Esophagus muscularis mucosa (tissue), 4 donors: ENCODE data around the gene CHMP2B. TPM values are rescaled to one million over a fixed set of nuclear protein-coding genes. Genes with fewer than 3 reads are reported as not detected.

ENCODE experiments used
- DNase-seq: peaks from one replicate; pipeline ENCODE4 v3.0.0-alpha.2; 2017; ENCODE audit errors: extremely low spot score
- H3K27ac ChIP-seq, 4 donors: fragments of 200-600 bp; sonication (generic); replicated peaks in 1 of 4; 1 replicate in 3 of 4; 2 replicates in 1 of 4; pipeline ENCODE4 v1.5.1; 2016 to 2019; ENCODE audit warnings: mild to moderate bottlenecking in 1 of 4
- H3K27me3 ChIP-seq, 4 donors: fragments of 200-600 bp; sonication (generic); one replicate each; pipeline versions ENCODE4 v1.5.1 to v1.6.0; 2016 to 2019
- H3K36me3 ChIP-seq, 4 donors: fragments of 200-600 bp; sonication (generic); one replicate each; pipeline ENCODE4 v1.5.1; 2016 to 2019
- H3K4me1 ChIP-seq, 4 donors: fragments of 200-600 bp; sonication (generic); one replicate each; pipeline ENCODE4 v1.5.1; 2016 to 2019
- H3K4me3 ChIP-seq, 4 donors: fragments of 200-600 bp; sonication (generic); 1 replicate in 2 of 4; 2 replicates in 2 of 4; pipeline ENCODE4 v1.5.1; 2016 to 2019; ENCODE audit warnings: mild to moderate bottlenecking in 4 of 4, moderate library complexity in 1 of 4
- H3K9me3 ChIP-seq, 4 donors: fragments of 200-600 bp; sonication (generic); 1 replicate in 3 of 4; 2 replicates in 1 of 4; pipeline ENCODE4 v1.5.1; 2016 to 2019
- CTCF ChIP-seq, 3 experiments: fragments of 200-600 bp in 2 of 3; fragments of 450-650 bp in 1 of 3; sonication (generic) in 2 of 3; IDR thresholded peaks; one replicate each; pipeline ENCODE4 v1.5.1; 2017 to 2019; ENCODE audit warnings: antibody characterized with exemption in 3 of 3, mild to moderate bottlenecking in 2 of 3, moderate library complexity in 1 of 3
- EP300 ChIP-seq: sonication (generic); formaldehyde crosslinking; IDR thresholded peaks from one replicate; pipeline ENCODE4 v1.6.1; 2017; ENCODE audit warnings: antibody characterized with exemption
- POLR2A ChIP-seq: fragments of 450-650 bp; IDR thresholded peaks from one replicate; pipeline ENCODE4 v1.6.1; 2017; ENCODE audit warnings: antibody characterized with exemption, moderate library complexity, mild to moderate bottlenecking, low read depth
- POLR2AphosphoS5 ChIP-seq, 2 donors: sonication (generic); formaldehyde crosslinking; IDR thresholded peaks; one replicate each; pipeline ENCODE4 v1.6.1; 2017; ENCODE audit warnings: antibody characterized with exemption in 2 of 2
- WGBS: methylation state at CpG from one replicate; pipeline ENCODE4 v1.1.5; 2018; 5-methylcytosine and 5-hydroxymethylcytosine counted together
- intact Hi-C: fragments of 100-400 bp; cut with DNase I; formaldehyde crosslinking; loops from one replicate; pipeline ENCODE4 v1.15.1; 2023
- total RNA-seq, 4 donors: library from RNA; depleted of rRNA; stranded (reverse); fragments of >200 nt; gene quantifications; one replicate each; pipeline versions ENCODE4 v1.1.0 to v1.2.1, GENCODE V29; 2016

CHMP2B gene
- total RNA-seq, 4 donors from 2014 or later: 32.6 to 50.1 (median 44.9) TPM

DNA sequence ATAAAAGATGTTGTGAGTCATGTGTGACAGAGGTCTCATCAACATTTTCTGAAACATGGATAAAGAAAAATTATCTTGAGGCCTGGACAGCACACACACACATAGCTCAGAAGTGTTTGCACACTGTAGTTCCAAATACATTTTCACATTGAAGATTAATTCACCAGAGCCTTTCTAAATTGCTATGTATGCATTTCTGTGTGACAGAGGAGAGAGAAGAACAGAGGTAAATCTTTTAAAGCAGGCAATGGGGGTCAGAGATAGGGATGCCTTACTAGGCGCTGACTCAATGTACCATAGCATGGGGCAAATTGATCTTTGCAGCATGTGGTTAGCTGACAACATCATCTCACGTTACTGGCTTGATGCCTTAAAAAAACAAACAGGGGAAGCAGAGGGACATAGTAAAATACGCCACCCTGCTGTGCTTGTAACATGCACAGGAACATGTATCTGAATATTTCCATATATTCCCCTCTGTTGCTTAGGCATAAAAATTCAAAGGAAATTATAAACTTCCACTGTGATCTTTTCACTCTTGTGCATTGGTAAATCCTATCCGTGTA is 41.6 kb downstream of the CHMP2B start:
- H3K27ac ChIP-seq: no peak overlapping the region
- H3K4me1 ChIP-seq: no peaks in the 10 kb centered on the region
- 68% methylated on average over 4 of the region's 4 CpGs for WGBS
- DNase-seq: no peak
- no peaks in the 10 kb centered on the region for H3K36me3 ChIP-seq
- no peaks in the 10 kb centered on the region for H3K27me3 ChIP-seq
- no peaks in the 10 kb centered on the region for H3K9me3 ChIP-seq
- TF ChIP-seq CTCF (IDR thresholded peaks at IDR 0.05) (no peak), EP300 (no peak), POLR2AphosphoS5 (IDR thresholded peaks at IDR 0.05) (no peak), POLR2A (no peak)
- intact Hi-C loops: no loop called here
- H3K4me3 ChIP-seq: no peak overlapping the region

DNA sequence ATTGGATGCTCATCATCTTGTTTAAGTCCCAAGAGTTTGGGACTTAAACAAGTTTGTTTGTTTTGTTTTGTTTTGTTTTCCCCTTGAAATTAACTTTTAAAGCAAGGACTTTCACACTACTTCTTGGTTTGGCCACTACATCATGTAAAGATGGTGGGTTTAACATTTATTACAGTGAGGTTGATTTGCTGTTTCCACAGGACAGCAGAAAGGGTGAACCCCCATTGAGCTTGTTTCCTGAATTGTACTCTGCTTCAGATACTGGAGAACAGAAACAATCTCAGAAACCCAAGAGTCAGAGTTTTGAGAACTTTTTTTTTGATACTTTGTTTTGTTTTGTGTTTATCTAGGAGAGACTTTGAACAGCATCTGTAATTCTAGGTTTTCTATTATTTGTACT is 42.6 kb downstream of the CHMP2B start:
- intact Hi-C loops: no loop called here
- no peaks in the 10 kb centered on the region for H3K36me3 ChIP-seq
- no peak for TF ChIP-seq CTCF (IDR thresholded peaks at IDR 0.05)
- no peak for TF ChIP-seq POLR2AphosphoS5 (IDR thresholded peaks at IDR 0.05)
- no peak for TF ChIP-seq EP300
- no peak for TF ChIP-seq POLR2A
- no peak overlapping the region for H3K4me3 ChIP-seq
- H3K9me3 ChIP-seq: no peaks in the 10 kb centered on the region
- DNase-seq: no peak
- H3K4me1 ChIP-seq: no peaks in the 10 kb centered on the region
- H3K27me3 ChIP-seq: no peaks in the 10 kb centered on the region
- H3K27ac ChIP-seq: no peak overlapping the region

GRCh38 chr3:87270908-87271700 is 44.0 kb downstream of the CHMP2B start:
- intact Hi-C loops: no loop called here
- Histone ChIP-seq H3K9me3 (no peaks in the 10 kb centered on the region), H3K27ac (no peak overlapping the region), H3K27me3 (no peaks in the 10 kb centered on the region), H3K4me1 (no peaks in the 10 kb centered on the region), H3K4me3 (no peak overlapping the region), H3K36me3 (no peaks in the 10 kb centered on the region)
- 62% methylated on average over 4 of the region's 4 CpGs for WGBS
- TF ChIP-seq EP300 (no peak), CTCF (IDR thresholded peaks at IDR 0.05) (no peak), POLR2AphosphoS5 (IDR thresholded peaks at IDR 0.05) (no peak), POLR2A (no peak)
- no peak for DNase-seq

- no peak for TF ChIP-seq EP300
- no peak for TF ChIP-seq CTCF (IDR thresholded peaks at IDR 0.05)
- TF ChIP-seq POLR2AphosphoS5 (IDR thresholded peaks at IDR 0.05): no peak
- no peak for TF ChIP-seq POLR2A
- H3K9me3 ChIP-seq: no peaks in the 10 kb centered on the region
- H3K27me3 ChIP-seq: no peaks in the 10 kb centered on the region
- no peaks in the 10 kb centered on the region for H3K4me1 ChIP-seq
- no peak overlapping the region for H3K4me3 ChIP-seq
- H3K36me3 ChIP-seq: no peaks in the 10 kb centered on the region
- H3K27ac ChIP-seq: no peak overlapping the region
- DNase-seq: no peak
- WGBS: 81% methylated on average over 4 of the region's 4 CpGs
- intact Hi-C loops: no loop called here
Observed at GRCh38 chr3:87272718-87273341, 45.7 kb downstream of the CHMP2B start.
